ENCODE measurements around the gene TUBB. TPM values are rescaled to one million over a fixed set of nuclear protein-coding genes. Genes with fewer than 3 reads are reported as not detected.
A peak's percentile ranks its signal among the peaks of the same experiment; 100 is the strongest.

The TUBB gene
- total RNA-seq (100 to 1,000 TPM; 197 to 533 TPM), polyA plus RNA-seq (100 to 1,000 TPM; 115 to 224 TPM)

GRCh38 chr6:30719791-30720737, at the start of gene TUBB:
TUBB (plus strand) TSS chr6:30720352; CDS start chr6:30720507, 155 bp downstream.
- Histone ChIP-seq H3K4me3 (ENCODE audit: low read depth in 1 of 3, low read length in 3 of 3) (peak within 1 kb of the TSS; percentile 79 to 94 (median 93)), H3K4me1 (ENCODE audit: control insufficient read depth in 4 of 4, insufficient read depth in 4 of 4, low read length in 3 of 4) (peaks cover 4 to 42% (median 34%) of the 10 kb centered on the region in 4 donors), H3K36me3 (ENCODE audit: control insufficient read depth in 4 of 4, insufficient read depth in 3 of 4, low read depth in 1 of 4, low read length in 3 of 4) (peaks cover 6 to 24% (median 19%) of the 10 kb centered on the region in 4 donors), H3K9me3 (ENCODE audit: control insufficient read depth in 4 of 4, low read length in 3 of 4) (no peaks in the 10 kb centered on the region), H3K27me3 (ENCODE audit: control insufficient read depth in 4 of 4, insufficient read depth in 4 of 4, low read length in 3 of 4) (no peaks in the 10 kb centered on the region), H3K27ac (ENCODE audit: low read depth in 1 of 2, low read length in 2 of 2) (peak within 1 kb of the TSS; percentile 90 to 96), H3K9ac (ENCODE audit: low read depth in 1 of 2, low read length in 2 of 2) (peak within 1 kb of the TSS; percentile 95 to 99)
- peak in 1 of 2 donors; percentile 10 for TF ChIP-seq HNF4A (conservative IDR thresholded peaks at IDR 0.05)
- TF ChIP-seq GABPA (IDR thresholded peaks at IDR 0.05 in 1 of 2, conservative IDR thresholded peaks at IDR 0.05 in 1 of 2): peak in 1 of 2 donors; percentile 22
- no peak for TF ChIP-seq JUND (IDR thresholded peaks at IDR 0.05)
- TF ChIP-seq RAD21 (IDR thresholded peaks at IDR 0.05): peak; percentile 4 to 40
- peak in 1 of 2 donors; percentile 41 for TF ChIP-seq RXRA (IDR thresholded peaks at IDR 0.05)
- TF ChIP-seq, protein P1, sequence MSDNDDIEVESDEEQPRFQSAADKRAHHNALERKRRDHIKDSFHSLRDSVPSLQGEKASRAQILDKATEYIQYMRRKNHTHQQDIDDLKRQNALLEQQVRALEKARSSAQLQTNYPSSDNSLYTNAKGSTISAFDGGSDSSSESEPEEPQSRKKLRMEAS (IDR thresholded peaks at IDR 0.05): peak; percentile 48
- TF ChIP-seq, protein P2, sequence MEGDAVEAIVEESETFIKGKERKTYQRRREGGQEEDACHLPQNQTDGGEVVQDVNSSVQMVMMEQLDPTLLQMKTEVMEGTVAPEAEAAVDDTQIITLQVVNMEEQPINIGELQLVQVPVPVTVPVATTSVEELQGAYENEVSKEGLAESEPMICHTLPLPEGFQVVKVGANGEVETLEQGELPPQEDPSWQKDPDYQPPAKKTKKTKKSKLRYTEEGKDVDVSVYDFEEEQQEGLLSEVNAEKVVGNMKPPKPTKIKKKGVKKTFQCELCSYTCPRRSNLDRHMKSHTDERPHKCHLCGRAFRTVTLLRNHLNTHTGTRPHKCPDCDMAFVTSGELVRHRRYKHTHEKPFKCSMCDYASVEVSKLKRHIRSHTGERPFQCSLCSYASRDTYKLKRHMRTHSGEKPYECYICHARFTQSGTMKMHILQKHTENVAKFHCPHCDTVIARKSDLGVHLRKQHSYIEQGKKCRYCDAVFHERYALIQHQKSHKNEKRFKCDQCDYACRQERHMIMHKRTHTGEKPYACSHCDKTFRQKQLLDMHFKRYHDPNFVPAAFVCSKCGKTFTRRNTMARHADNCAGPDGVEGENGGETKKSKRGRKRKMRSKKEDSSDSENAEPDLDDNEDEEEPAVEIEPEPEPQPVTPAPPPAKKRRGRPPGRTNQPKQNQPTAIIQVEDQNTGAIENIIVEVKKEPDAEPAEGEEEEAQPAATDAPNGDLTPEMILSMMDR (IDR thresholded peaks at IDR 0.05; ENCODE audit: low read depth, low read length, missing input control): peak; percentile 14
- TF ChIP-seq YY1 (IDR thresholded peaks at IDR 0.05): peak; percentile 96
- peak; percentile 68 for TF ChIP-seq SP1 (IDR thresholded peaks at IDR 0.05)
- TF ChIP-seq NR2F2 (IDR thresholded peaks at IDR 0.05): peak; percentile 31
- peak; percentile 98 for TF ChIP-seq TAF1 (conservative IDR thresholded peaks at IDR 0.05)
- TF ChIP-seq, protein P3, sequence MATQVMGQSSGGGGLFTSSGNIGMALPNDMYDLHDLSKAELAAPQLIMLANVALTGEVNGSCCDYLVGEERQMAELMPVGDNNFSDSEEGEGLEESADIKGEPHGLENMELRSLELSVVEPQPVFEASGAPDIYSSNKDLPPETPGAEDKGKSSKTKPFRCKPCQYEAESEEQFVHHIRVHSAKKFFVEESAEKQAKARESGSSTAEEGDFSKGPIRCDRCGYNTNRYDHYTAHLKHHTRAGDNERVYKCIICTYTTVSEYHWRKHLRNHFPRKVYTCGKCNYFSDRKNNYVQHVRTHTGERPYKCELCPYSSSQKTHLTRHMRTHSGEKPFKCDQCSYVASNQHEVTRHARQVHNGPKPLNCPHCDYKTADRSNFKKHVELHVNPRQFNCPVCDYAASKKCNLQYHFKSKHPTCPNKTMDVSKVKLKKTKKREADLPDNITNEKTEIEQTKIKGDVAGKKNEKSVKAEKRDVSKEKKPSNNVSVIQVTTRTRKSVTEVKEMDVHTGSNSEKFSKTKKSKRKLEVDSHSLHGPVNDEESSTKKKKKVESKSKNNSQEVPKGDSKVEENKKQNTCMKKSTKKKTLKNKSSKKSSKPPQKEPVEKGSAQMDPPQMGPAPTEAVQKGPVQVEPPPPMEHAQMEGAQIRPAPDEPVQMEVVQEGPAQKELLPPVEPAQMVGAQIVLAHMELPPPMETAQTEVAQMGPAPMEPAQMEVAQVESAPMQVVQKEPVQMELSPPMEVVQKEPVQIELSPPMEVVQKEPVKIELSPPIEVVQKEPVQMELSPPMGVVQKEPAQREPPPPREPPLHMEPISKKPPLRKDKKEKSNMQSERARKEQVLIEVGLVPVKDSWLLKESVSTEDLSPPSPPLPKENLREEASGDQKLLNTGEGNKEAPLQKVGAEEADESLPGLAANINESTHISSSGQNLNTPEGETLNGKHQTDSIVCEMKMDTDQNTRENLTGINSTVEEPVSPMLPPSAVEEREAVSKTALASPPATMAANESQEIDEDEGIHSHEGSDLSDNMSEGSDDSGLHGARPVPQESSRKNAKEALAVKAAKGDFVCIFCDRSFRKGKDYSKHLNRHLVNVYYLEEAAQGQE (IDR thresholded peaks at IDR 0.05): peak; percentile 80
- TF ChIP-seq, protein P4, sequence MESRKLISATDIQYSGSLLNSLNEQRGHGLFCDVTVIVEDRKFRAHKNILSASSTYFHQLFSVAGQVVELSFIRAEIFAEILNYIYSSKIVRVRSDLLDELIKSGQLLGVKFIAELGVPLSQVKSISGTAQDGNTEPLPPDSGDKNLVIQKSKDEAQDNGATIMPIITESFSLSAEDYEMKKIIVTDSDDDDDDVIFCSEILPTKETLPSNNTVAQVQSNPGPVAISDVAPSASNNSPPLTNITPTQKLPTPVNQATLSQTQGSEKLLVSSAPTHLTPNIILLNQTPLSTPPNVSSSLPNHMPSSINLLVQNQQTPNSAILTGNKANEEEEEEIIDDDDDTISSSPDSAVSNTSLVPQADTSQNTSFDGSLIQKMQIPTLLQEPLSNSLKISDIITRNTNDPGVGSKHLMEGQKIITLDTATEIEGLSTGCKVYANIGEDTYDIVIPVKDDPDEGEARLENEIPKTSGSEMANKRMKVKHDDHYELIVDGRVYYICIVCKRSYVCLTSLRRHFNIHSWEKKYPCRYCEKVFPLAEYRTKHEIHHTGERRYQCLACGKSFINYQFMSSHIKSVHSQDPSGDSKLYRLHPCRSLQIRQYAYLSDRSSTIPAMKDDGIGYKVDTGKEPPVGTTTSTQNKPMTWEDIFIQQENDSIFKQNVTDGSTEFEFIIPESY (IDR thresholded peaks at IDR 0.05): no peak
- TF ChIP-seq HNF4G (IDR thresholded peaks at IDR 0.05): no peak
- DNase-seq (ENCODE audit: low spot score): peak; percentile 93
- under 1% methylated on average over 38 of the region's 38 CpGs for WGBS
